Naive thymus-derived CD8-positive, alpha-beta T cell (primary cell): ENCODE data around the gene FLT1. TPM values are rescaled to one million over a fixed set of nuclear protein-coding genes. Genes with fewer than 3 reads are reported as not detected.

Experiments used
- ATAC-seq, 2 donors: fragments of 150-1000 bp; cut with Tn5 transposase in 1 of 2; sonication (Bioruptor Pico), chemical (Tn5 transposase) in 1 of 2; 1 replicate in 1 of 2; 2 replicates in 1 of 2; pipeline ENCODE4 v1.10.0; 2021; ENCODE audit warnings: mild to moderate bottlenecking in 2 of 2, moderate library complexity in 2 of 2
- POLR2A ChIA-PET: fragments of 350-600 bp; sonication (Branson Sonifier 250); formaldehyde crosslinking; loops from one replicate; lab custom pipeline; 2021; ENCODE audit warnings: antibody characterized with exemption; lab: Charles Lee
- DNase-seq, 10 donors: peaks; one replicate each; pipeline versions ENCODE4 v3.0.0 to v3.0.0-alpha.2; 2020 to 2022
- H3K27ac Mint-ChIP-seq, 10 donors: one replicate each; pipeline ENCODE4 v1.8.0; 2020 to 2022; ENCODE audit warnings: mild to moderate bottlenecking in 10 of 10, mixed read lengths in 10 of 10, moderate library complexity in 4 of 10, inconsistent platforms in 1 of 10
- H3K27me3 Mint-ChIP-seq, 5 donors: one replicate each; pipeline ENCODE4 v1.8.0; 2021 to 2022; ENCODE audit warnings: mixed read lengths in 5 of 5
- H3K36me3 Mint-ChIP-seq, 3 donors: one replicate each; pipeline ENCODE4 v1.8.0; 2020 to 2022; ENCODE audit warnings: mixed read lengths in 3 of 3, mild to moderate bottlenecking in 2 of 3, inconsistent platforms in 1 of 3
- H3K4me1 Mint-ChIP-seq, 4 donors: one replicate each; pipeline ENCODE4 v1.8.0; 2021 to 2022; ENCODE audit warnings: mixed read lengths in 4 of 4
- H3K4me3 Mint-ChIP-seq, 10 donors: one replicate each; pipeline ENCODE4 v1.8.0; 2020 to 2022; ENCODE audit warnings: mild to moderate bottlenecking in 10 of 10, mixed read lengths in 10 of 10, moderate library complexity in 6 of 10, inconsistent platforms in 1 of 10
- H3K9me3 Mint-ChIP-seq, 9 donors: one replicate each; pipeline ENCODE4 v1.8.0; 2020 to 2022; ENCODE audit warnings: mixed read lengths in 9 of 9, mild to moderate bottlenecking in 3 of 9, inconsistent platforms in 1 of 9, moderate library complexity in 1 of 9
- polyA plus RNA-seq, 3 donors: library from polyadenylated mRNA; unstranded; fragments of 300-500 nt; fragmentation: Illumina TruSeq; gene quantifications; one replicate each; pipeline ENCODE4 v1.2.3, GENCODE V29; 2021
- total RNA-seq, 8 experiments: library from RNA in 2 of 8; stranded (reverse) in 2 of 8; gene quantifications; one replicate each; pipeline ENCODE4 v1.2.3 and lab custom pipeline; 2021 to 2026

Gene FLT1
- total and polyA plus RNA-seq, 5 experiments from 2014 or later = 0.97 to 2.4 (median 1.3) TPM

DNA sequence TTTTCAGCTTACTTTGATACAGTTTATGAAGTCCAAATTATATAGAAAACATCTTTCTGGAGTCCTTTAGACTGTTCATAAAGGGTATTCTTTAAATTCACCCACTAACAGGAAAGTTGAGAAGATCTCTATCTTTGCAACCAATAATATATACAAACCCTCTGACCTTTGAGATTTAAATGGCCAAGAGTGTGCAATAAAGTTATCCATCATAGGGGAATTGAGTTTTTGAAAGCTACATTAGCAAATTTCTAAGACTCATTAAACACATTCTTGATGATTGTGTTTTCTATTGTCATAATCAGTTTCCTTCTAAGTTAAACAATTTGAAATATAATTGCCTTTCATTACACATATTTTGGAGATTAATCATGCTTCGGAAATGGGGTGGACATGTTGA is 15.9 kb downstream of the FLT1 start:
- POLR2A ChIA-PET = no interaction called here
- no peak overlapping the region for H3K27ac Mint-ChIP-seq
- H3K27me3 Mint-ChIP-seq = peaks cover 0 to 5% (median 1%) of the 10 kb centered on the region in 5 donors

DNA sequence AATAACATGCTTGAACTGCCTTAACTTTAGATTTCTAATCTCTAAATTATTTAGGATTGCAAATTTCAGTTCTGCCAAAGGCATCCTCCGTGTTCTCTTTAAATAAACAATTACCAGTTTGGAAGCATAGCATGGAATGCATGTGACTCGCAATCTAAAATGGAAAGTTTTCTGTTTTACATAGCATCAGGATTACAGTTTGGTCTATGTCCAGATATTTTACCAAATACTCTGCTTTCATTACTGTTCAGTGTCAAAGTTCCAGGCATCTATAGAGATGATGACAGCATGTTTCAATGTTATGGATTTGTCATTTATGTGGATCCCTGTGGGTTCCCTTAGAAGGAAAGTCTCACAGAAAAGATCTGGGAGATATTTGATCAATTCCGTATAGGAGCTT is 16.8 kb downstream of the FLT1 start:
- Mint-ChIP-seq H3K36me3 (no peaks in the 10 kb centered on the region), H3K9me3 (no peaks in the 10 kb centered on the region), H3K4me1 (no peaks in the 10 kb centered on the region), H3K27me3 (peaks cover 0 to 4% (median 1%) of the 10 kb centered on the region in 5 donors), H3K4me3 (no peak overlapping the region), H3K27ac (no peak overlapping the region)
- no peak for DNase-seq
- POLR2A ChIA-PET = no interaction called here
- no peak for ATAC-seq

More for the DNA sequence above, 15.9 kb downstream of the FLT1 start:
- no peaks in the 10 kb centered on the region for H3K36me3 Mint-ChIP-seq
- no peak overlapping the region for H3K4me3 Mint-ChIP-seq
- no peaks in the 10 kb centered on the region for H3K9me3 Mint-ChIP-seq
- H3K4me1 Mint-ChIP-seq = no peaks in the 10 kb centered on the region
- no peak for DNase-seq
- no peak for ATAC-seq

DNA sequence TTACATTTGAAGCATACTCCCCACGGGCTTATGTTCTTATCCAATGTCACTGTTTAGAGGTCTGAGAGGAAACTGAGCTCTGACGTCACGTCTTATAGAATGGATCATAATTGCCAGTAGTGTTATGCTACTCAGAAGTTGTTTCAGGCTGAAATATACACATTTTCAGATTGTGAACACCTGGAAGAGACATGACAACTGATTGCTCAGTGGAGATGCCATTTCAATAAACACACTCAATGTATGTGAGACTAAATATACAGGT is 17.3 kb downstream of the FLT1 start:
- Mint-ChIP-seq H3K9me3 (no peaks in the 10 kb centered on the region), H3K4me1 (no peaks in the 10 kb centered on the region), H3K27ac (no peak overlapping the region), H3K27me3 (peaks cover 0 to 4% (median 1%) of the 10 kb centered on the region in 5 donors), H3K4me3 (no peak overlapping the region), H3K36me3 (no peaks in the 10 kb centered on the region)
- POLR2A ChIA-PET = no interaction called here
- DNase-seq (no peak), ATAC-seq (no peak)

GRCh38 chr13:28476919-28477708 is 17.8 kb downstream of the FLT1 start:
- no peak overlapping the region for H3K27ac Mint-ChIP-seq
- no peak overlapping the region for H3K4me3 Mint-ChIP-seq
- POLR2A ChIA-PET = no interaction called here
- ATAC-seq = no peak
- H3K9me3 Mint-ChIP-seq = no peaks in the 10 kb centered on the region
- H3K36me3 Mint-ChIP-seq = no peaks in the 10 kb centered on the region
- peaks cover 0 to 4% (median 1%) of the 10 kb centered on the region in 5 donors for H3K27me3 Mint-ChIP-seq
- no peaks in the 10 kb centered on the region for H3K4me1 Mint-ChIP-seq
- DNase-seq = no peak

DNA sequence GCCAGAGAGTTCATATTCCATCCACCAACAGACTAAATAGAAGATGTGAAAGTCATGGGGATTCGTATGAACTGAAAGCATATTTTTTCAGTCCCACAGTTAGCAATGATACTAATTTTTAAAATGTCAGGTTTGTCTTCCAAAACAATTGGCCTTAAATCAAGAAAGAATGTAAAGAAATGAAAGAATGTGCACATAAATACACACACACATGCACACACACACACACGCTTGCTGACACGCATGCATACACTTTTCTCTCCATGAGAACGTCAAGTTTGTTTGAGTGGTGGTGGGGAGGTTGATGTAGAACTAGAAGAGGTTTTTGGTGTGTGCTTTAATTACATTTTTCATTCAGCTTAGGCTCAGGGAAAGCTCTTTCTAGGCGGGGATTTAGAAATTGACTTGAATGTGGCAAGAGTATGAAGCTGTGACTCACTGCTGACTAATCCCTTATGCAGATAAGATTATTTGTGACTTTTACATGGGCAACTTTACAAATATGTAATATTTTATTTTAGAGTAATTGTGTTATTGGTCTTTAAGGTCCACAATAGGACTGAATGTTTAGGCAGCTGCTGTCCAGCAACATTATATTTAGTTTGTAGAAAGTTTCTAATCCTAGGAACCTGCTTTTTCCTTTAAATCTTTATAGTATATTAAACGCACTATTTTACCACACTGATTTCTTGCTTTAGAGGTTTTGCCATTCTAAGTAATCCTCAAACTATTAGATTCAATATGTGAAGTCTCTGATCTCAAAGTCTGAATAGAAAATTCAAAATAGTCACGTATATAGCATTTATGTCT is 18.8 kb downstream of the FLT1 start:
- DNase-seq (no peak), ATAC-seq (no peak)
- Mint-ChIP-seq H3K27ac (no peak overlapping the region), H3K36me3 (peaks cover 0 to 2% (median 0%) of the 10 kb centered on the region in 3 donors), H3K4me1 (peaks cover 0 to 2% (median under 1%) of the 10 kb centered on the region in 4 donors), H3K4me3 (no peak overlapping the region), H3K27me3 (peaks cover 0 to 4% (median 1%) of the 10 kb centered on the region in 5 donors), H3K9me3 (no peaks in the 10 kb centered on the region)
- POLR2A ChIA-PET = no interaction called here

DNA sequence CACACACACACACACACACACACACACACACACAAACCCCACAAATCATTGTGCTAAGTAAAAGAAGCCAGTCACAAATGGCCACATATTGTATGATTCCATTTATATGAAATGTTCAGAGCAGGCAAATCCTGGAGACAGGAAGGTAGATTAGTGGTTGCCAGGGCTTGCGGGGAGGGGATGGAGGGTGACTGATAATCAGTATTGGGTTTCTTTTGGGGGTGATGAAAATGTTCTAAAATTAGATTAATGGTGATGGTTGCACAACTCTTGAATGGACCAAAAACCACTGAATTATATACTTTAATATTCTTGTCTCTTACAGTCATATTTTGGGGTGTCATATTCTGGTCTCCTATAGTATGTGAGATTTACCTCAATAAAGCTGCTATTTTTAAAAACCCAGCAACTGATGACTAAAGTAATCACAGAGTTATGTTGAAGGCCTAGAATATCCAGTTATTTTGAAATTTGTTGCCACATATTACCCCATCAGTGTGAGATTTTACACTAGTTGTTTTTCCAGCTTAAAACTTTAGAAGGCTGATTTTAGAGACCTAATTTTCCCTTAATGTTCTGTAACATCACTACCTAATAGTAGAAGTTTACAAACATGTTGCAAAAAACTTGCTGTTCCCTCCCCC is 20.3 kb downstream of the FLT1 start:
- Mint-ChIP-seq H3K27ac (no peak overlapping the region), H3K36me3 (peaks cover 0 to 2% (median 0%) of the 10 kb centered on the region in 3 donors), H3K9me3 (no peaks in the 10 kb centered on the region), H3K4me1 (peaks cover 0 to 2% (median under 1%) of the 10 kb centered on the region in 4 donors), H3K27me3 (peaks cover 0 to 2% (median 0%) of the 10 kb centered on the region in 5 donors), H3K4me3 (no peak overlapping the region)
- DNase-seq (no peak), ATAC-seq (no peak)
- POLR2A ChIA-PET = no interaction called here

GRCh38 chr13:28473044-28473443 is 21.9 kb downstream of the FLT1 start:
- peaks cover 0 to 6% (median under 1%) of the 10 kb centered on the region in 4 donors for H3K4me1 Mint-ChIP-seq
- no peak for ATAC-seq
- no peak for DNase-seq
- H3K9me3 Mint-ChIP-seq = no peaks in the 10 kb centered on the region
- H3K27ac Mint-ChIP-seq = peak overlapping the region in 1 of 10 donors; percentile 73
- H3K27me3 Mint-ChIP-seq = peaks cover 0 to 2% (median 0%) of the 10 kb centered on the region in 5 donors
- H3K4me3 Mint-ChIP-seq = no peak overlapping the region
- peaks cover 0 to 2% (median 0%) of the 10 kb centered on the region in 3 donors for H3K36me3 Mint-ChIP-seq
- POLR2A ChIA-PET = no interaction called here

DNA sequence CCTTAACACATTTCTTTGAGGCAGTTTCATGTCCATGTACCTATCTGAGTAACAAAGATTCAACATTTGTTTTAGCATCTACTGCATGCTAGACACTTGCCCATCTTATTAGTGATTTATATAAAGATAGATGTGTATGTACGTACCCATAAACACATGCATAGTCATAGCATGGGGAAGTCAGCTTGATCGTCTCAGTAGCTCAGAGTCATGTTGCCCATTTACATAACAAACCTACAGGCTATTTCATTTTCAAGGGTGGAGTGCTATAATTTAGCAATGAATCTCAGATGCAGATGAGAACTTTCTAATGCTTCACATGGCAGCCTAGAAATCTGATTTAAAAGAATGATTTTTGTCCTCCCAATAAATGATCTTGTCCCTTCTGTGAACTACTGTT is 23.5 kb downstream of the FLT1 start:
- ATAC-seq (no peak), DNase-seq (no peak)
- Mint-ChIP-seq H3K27me3 (peaks cover 0 to 2% (median 0%) of the 10 kb centered on the region in 5 donors), H3K4me3 (no peak overlapping the region), H3K27ac (no peak overlapping the region), H3K9me3 (no peaks in the 10 kb centered on the region), H3K36me3 (peaks cover 0 to 2% (median 0%) of the 10 kb centered on the region in 3 donors), H3K4me1 (peaks cover 0 to 6% (median under 1%) of the 10 kb centered on the region in 4 donors)
- POLR2A ChIA-PET = no interaction called here

DNA sequence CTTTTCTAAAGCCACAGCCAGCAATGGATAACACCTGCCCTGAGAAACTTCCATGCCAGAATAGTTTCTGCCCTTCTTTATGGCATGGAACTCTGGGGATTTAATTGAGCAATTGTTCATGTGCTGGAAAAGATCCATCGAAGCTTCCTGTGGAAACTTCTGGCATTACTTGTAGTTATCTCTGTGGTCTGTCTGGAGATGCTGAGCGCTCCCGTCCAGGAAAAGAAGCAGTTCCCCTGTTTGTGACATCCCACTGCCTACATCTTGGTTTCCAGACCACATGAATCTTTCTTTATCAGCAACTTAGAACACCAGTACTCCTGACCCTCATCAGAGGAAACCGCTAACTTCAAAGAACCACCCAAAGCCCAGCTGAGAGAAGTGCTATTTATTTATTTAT is 24.6 kb downstream of the FLT1 start:
- H3K36me3 Mint-ChIP-seq = peaks cover 0 to 4% (median 0%) of the 10 kb centered on the region in 3 donors
- no peak overlapping the region for H3K4me3 Mint-ChIP-seq
- H3K9me3 Mint-ChIP-seq = no peaks in the 10 kb centered on the region
- peaks cover 0 to 2% (median 0%) of the 10 kb centered on the region in 5 donors for H3K27me3 Mint-ChIP-seq
- POLR2A ChIA-PET = no interaction called here
- ATAC-seq (no peak), DNase-seq (no peak)
- peaks cover 0 to 6% (median under 1%) of the 10 kb centered on the region in 4 donors for H3K4me1 Mint-ChIP-seq
- H3K27ac Mint-ChIP-seq = no peak overlapping the region

DNA sequence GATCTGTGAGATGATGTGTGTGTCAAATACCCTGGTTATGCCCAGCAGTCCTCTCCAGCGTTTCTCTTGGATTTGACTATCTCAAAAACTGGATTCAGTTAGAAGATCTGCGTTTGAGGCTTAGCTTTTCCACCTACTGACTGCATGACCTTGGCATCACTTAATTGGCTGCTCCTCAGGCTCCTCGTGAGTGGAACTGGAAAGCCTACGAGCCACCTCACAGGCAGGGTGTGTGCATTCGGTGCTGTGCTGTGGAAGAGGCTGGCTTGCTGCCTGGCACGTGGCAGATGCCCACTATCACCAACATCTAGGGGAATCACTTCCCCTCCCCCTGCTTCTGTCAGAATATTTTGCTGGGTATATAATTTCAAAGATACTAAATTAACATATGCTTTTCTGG is 25.6 kb downstream of the FLT1 start:
- Mint-ChIP-seq H3K36me3 (peaks cover 0 to 7% (median 0%) of the 10 kb centered on the region in 3 donors), H3K4me3 (no peak overlapping the region), H3K27me3 (peaks cover 0 to 2% (median 0%) of the 10 kb centered on the region in 5 donors), H3K9me3 (no peaks in the 10 kb centered on the region), H3K27ac (no peak overlapping the region), H3K4me1 (peaks cover 0 to 6% (median 2%) of the 10 kb centered on the region in 4 donors)
- no peak for DNase-seq
- ATAC-seq = no peak
- POLR2A ChIA-PET = no interaction called here

DNA sequence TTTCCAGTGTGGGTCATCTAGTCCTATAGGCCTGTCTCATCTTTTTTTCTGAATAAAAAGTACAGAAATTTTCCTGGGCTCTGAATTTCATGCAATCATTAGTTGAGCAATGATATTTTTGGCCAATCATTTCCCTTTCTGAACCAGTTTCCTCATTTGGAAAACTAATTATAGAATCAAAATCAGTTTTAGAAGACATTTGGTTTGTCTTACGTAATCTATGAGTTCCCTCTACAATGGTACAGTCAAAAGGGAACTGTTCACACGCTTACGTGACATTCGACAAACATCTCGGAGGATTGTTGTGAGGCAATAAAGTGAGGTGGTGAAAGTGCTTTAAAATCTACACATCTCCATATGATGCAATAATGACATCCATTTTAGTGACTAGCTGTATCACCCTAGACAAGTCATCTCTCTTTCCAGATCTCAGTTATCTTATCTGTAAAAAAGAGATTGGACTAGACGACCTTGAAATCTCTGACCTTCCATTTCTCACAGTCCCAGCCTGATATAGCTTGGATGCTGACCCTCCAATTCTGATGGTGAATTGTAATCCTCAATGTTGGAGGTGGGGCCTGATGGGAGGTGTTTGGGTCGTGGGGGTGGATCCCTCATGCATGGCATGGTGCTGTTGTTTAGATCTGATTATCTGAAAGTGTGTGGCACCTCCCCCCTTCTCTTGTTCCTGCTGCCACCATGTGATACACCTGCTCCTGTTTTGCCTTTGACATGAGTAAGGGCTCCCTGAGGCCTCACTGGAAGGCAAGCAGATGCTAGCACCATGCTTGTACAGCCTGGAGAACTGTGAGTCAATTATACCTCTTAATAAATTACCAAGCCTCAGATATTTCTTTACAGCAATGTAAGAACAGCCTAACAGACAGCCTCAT is 26.7 kb downstream of the FLT1 start:
- Mint-ChIP-seq H3K4me1 (peaks cover 0 to 6% (median 2%) of the 10 kb centered on the region in 4 donors), H3K36me3 (peaks cover 0 to 9% (median 0%) of the 10 kb centered on the region in 3 donors), H3K27me3 (peaks cover 0 to 3% (median 0%) of the 10 kb centered on the region in 5 donors), H3K4me3 (no peak overlapping the region), H3K27ac (no peak overlapping the region), H3K9me3 (no peaks in the 10 kb centered on the region)
- no peak for DNase-seq
- ATAC-seq = no peak
- POLR2A ChIA-PET = no interaction called here

DNA sequence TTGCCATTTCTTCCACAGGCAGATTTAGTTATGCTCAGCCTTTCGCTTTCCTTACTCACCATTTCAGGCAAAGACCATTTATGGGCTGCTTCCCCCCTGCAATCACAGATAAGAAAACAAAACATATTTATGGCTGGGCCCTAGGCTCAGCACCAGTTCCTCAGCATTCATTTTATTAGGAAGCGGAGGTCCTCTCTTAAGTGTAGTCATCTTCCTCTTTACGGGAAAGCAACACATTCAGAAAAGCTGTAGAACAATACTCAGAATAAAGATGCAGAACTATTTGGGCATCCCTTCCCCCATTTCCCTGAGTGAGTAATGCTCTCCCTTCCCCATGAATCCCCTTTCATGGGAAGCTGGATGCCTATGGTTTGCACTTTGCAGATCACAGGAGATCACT is 27.9 kb downstream of the FLT1 start:
- Mint-ChIP-seq H3K27me3 (peaks cover 0 to 5% (median 0%) of the 10 kb centered on the region in 5 donors), H3K4me3 (no peak overlapping the region), H3K27ac (no peak overlapping the region), H3K9me3 (no peaks in the 10 kb centered on the region), H3K36me3 (peaks cover 0 to 8% (median 0%) of the 10 kb centered on the region in 3 donors), H3K4me1 (peaks cover 0 to 6% (median 2%) of the 10 kb centered on the region in 4 donors)
- ATAC-seq (no peak), DNase-seq (no peak)
- POLR2A ChIA-PET = no interaction called here
